Activated CD4-positive, CD25-positive, alpha-beta regulatory T cell treated with anti-CD3 and anti-CD28 coated beads, Interleukin-2, amount 50 U/mL, for 24 hours (primary cell): Measurements from ENCODE around the gene TMEM89.

Experiments used
- ATAC-seq, 2 donors: fragments of 150-1000 bp; cut with Tn5 transposase; one replicate each; pipeline ENCODE4 v1.10.0; 2021; ENCODE audit warnings: mild to moderate bottlenecking in 1 of 2, moderate library complexity in 1 of 2

The TMEM89 gene

DNA sequence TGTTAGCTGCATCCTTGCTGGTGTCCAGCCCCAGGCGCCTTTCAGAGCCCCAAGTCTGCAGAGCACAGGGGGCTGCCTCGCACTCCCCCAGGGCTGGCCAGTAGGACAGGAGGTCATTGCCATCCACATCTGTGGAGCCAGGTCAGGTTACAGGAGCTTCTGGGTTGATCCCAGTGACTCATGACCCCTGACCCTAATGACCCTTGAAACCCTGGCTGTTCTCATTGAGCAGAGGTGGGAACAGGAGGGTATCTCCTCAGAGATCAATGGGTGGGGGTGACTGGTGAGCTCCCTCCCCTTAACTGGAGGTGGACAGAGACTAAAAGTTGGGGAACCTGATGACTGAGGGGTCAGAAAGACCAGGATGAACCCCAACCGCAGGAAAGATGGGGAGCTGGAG, 19.8 kb upstream of the TMEM89 start:
- no peak for ATAC-seq

GRCh38 chr3:48639944-48640606, 18.5 kb upstream of the TMEM89 start:
- ATAC-seq = no peak

GRCh38 chr3:48637305-48637704, 15.7 kb upstream of the TMEM89 start:
- ATAC-seq = no peak

DNA sequence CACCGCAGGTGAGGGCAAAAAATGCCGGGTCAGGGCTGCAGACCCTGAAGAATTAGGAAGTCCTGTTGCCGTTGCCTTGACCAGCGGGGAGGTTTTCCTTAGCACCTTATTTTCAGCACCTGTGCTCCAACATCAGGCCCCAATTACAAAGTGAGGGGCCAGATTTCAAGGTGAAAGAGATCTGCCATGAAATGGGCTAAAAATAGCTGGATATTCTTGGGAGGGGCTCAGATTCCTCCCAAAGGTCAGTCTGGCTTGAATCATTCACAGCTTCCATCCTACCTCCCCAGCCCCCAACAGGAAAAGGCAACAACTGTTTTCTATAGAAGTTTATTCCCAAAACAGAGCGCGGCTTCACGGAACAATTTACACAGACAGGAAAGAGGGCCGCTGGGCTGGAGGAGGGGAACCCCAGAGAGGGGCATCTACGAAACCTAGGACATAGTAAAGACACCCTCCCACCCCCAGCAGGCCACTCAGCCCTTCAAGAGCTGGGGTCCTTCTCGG, 14.6 kb upstream of the TMEM89 start:
- no peak for ATAC-seq

DNA sequence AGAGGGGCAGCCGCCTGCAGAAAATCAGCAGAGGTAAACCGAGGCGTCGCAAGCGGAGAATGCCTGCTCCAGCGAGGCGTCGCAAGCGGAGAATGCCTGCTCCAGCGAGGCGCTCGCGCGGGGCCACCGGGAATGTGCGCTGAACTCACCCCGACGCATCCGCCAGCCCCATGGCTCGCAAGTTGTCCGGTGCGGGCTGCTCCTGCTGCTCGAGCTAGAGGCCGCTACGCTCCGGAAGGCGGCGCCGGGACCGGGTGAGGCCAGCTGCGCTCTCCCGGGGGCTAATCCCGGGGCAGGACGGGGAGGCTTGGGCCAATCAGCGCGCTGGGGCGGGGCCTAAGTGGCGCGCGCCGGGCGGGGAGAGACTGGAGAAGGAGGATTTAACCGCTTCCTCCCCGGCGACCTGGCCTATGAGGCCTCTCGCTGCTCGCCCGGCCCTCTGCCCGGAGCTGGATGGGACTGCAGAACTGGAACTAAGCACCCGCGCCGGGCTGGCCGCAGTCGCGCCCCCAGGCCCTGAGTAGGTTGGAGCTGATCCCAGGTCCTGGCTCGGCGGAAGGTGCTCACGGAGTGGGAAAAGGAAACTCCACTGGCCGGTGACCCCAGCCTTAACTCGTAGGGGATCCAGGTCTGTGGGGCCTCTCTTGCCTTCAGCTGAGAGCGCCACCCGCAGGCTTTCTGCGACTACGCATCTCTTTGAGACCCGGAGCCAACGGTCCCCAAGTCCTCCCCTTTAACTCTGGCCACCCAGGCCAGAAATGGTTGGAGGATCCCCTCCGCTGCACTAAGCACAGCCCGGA, 13.9 kb upstream of the TMEM89 start, which contains the start of gene SLC26A6:
TSS of gene SLC26A6 (minus strand) at position 240 of the 800 bp plus-strand sequence. CDS start at position 172, 68 bp downstream.
- peak; percentile 96 to 97 for ATAC-seq

DNA sequence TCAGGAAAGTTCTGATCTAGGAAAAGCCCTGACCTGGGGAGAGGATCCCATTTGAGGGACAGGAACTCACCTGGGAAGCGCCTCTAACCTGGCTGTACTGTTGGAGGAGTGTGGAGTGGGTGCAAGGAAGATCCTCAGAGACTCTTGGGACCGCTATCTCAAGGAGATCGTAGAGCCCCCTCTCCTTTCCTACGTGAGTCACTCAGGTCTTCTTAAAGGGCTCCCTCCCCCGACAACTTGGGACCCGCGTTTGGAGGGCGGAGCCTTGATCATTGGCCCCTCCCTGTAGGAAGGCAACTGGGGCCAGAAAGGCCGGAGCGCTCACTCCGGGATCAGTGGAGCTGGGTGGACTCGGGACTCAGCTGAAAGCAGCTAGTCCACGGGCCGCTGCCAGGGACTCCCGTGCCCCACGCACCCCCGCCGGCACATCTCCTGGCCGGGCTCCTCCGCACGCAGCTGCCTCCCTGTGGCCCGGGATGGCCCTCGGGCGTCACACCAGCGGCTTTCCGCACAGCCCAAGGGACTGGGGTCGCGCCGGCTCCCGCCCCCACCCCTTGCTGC, 13.2 kb upstream of the TMEM89 start:
- peak; percentile 15 to 35 for ATAC-seq

DNA sequence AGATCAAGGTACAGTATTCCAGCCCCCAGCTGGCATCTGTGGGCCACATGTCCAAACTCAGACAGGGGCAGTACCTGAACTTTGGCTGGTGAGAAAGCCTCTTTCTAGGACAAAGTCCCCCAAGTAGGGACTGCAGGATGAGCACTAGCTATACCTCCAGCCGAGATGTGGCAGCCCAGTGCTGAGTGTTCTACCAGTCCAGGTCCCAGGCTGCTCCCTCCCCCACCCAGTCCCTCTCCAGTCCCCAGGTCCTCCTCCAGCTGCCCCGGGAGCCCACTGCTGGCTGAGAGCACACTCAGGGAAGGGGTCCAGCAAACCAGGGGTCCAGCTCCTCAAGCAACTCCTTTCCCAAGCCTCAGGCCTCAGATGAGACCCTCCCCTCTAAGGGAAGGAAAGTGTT, 12.2 kb upstream of the TMEM89 start:
- no peak for ATAC-seq

DNA sequence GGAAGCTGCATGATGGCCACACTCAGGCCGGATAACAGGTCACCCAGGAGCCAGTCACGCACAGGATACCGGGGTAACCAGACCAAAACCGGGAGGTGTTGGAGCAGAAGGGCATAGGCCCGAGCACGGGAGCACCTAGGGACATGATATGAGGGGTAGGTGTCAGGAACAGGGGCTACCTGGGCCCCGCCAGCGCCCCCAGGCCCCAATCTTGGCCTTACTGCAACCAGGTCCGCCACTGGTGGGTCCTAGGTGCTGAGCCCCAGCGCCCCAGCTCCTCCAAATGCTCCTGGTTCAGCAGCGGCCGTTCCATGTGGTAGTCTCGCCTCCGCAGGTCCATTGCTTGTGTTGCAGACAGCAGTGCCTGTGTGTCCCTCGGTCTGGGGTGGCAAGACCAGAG, 11.7 kb upstream of the TMEM89 start:
- no peak for ATAC-seq

DNA sequence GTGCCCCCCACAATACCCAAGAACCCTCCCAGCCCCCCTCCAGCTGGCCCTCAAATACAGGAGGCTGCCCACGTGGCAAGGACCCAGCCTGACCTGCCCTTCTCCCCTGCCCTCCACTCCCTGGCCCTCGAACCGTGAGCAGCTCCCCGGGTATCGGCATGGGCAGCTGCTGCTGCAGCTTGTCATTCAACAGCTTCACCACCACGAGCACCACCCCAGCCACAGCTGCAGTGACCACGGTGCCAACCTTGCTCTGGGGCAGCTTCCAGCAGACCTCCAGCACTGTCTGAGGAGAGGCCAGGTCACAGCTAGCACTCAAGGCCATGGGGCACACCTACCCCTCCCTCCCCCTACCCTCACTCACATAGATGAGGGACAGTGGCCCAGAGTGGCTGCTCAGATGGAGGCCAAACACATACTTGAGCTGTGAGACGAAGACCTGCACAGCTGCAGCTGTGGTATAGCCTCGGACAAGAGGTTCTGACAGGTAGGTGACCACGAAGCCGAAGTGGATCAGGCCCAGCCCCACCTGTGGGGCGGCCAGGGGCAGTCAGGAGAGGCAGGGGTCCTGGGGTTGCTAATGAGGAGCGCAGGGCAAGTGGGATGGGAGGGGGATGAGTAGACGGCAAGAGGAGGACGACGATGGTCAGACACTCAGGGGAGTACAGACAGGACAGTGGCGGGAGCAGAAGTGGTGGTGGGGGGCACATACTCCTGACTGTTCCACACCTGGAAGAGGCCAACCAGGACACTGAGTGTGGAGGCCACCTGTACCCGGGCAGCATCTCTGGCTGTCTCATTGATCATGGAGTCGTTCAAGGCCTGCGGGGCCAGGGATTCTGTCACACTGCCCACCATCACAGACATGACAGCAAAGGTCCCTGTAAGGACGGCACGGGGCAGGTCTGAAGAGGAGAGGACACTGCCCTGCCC, 10.2 kb upstream of the TMEM89 start:
- ATAC-seq = no peak

DNA sequence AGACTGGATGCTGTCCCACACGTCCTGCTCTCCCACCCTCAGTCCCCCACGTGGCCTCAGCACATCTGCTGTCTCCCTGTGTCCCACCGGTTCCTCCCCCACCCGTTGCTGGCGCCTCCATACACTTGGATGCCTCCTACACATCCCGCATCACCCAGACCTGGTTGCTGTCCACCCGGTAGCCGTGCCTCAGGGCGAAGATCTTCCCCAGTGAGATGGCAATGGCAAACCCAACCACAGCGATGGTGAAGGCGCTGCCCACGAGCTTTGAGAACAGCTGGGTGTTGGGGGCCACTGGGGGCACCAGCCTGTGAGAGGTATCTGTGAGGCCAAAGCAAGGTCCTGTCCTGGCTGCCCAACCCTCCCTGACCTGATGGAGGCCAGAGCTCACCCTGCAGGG, 9.3 kb upstream of the TMEM89 start:
- ATAC-seq = no peak

DNA sequence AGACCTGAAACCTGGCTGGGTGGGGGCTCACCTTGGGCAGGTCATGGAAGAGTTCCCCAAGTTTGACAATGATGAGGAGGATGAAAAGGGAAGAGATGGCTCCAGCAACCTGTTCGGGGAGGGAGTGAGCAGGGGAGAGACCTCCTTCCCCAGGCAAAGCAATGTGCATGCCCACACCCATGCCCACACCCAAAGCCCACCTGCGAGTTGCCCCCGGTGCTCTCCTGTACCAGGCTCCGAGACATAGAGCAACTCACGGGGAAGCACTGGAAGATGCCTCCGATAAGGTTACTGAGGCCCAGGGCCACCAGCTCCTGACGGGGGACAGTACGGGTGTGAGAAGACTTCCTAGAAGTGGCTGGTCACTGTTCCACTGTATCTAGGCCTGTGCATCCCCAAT, 8.8 kb upstream of the TMEM89 start:
- ATAC-seq = no peak

DNA sequence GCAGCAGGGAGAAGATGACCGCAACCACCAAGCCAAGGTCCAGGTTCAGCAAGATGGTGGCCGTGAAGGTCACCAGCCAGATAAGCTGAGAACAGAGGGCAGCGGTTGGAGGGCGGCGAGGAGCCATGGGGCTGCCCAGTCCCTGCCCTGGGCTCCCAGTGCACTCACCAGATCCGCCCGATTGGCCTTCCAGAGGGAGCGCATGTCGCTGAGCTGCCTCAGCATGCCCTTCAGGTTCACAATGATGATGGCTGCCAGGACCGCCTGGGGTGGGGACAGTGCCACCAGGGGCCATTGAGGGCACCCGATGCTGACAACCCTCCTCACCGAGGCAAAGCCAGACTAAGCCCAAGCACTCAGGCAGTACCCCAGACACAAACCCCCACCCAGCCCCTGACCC, 8.3 kb upstream of the TMEM89 start:
- ATAC-seq = no peak

DNA sequence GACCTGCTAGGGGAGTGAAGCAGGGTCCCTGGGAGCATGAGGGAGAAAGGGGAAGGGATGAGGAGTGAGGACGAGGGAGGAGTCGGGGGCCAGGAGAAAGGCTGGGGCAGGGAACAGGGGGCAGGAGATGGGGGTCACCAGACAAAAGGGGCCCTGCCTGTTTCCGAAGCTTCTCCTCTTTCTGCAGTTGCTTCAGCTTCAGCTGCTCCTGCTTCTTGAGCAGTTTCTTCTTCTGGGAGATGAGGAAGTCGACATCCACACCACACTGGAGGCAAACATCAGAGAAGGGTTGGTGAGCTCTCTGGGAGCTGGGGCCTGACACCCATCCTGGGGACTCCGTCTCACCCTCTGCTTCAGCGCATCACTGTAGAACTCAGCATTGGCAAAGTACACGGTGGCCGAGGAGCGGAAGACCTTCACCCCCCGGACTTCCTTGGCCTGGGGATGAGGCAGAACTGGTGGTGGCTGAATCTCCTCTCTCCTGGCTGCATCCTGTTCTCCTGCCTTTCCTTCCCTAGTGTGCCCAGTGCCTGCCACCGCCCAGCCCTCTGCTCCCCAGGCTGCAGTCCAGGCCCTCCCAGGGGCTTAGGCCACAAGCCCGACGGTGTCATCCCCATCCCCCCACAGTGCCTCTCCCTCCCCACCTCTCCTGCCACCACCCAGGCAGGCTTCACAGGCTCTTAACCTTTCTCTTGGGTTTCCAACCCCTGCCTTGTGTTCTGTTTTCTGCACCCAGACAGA, 6.9 kb upstream of the TMEM89 start:
- ATAC-seq = no peak

- ATAC-seq = no peak
These were observed 4.0 kb upstream of the TMEM89 start for GRCh38 chr3:48625600-48625999.

DNA sequence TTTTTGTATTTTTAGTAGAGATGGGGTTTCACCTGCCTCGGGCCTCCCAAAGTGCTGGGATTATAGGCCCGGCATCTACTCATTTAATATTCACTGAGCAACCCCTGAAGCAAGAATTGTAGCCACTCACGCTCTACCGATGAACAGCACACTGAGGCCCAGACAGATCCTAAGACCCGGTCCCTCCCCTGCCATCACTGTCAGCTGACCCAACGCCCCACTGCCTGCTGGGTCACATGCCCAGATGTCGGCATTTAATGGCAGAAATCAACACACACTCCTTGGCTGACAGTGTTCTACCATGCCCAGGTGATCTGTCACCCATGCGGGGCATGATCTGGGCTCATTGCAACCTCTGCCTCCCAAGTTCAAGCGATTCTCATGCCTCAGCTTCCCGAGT, 3.2 kb upstream of the TMEM89 start:
- no peak for ATAC-seq

GRCh38 chr3:48623851-48624547, 2.4 kb upstream of the TMEM89 start:
- no peak for ATAC-seq

- no peak for ATAC-seq
These were observed 1.7 kb downstream of the TMEM89 start for GRCh38 chr3:48619541-48620524.

GRCh38 chr3:48617559-48617958, 4.0 kb downstream of the TMEM89 start:
- ATAC-seq = no peak

- ATAC-seq = peak in 1 of 2 donors; percentile 31
These were observed 7.5 kb downstream of the TMEM89 start for GRCh38 chr3:48614044-48614443.

GRCh38 chr3:48612309-48612708, 9.3 kb downstream of the TMEM89 start:
- ATAC-seq = no peak
